Measurements from ENCODE around the gene PRLH.

GRCh38 chr2:237519506-237520245 is 46.7 kb upstream of the PRLH start:
- TF ChIP-seq EZH2 (IDR thresholded peaks at IDR 0.05) (no peak), POLR2AphosphoS5 (IDR thresholded peaks at IDR 0.05; ENCODE audit: borderline replicate concordance, low read depth, low read length) (no peak), FOXP2 (optimal IDR thresholded peaks at IDR 0.05; ENCODE audit: control extremely low read depth, extremely low read length, insufficient read depth) (no peak)
